Suprapubic skin (tissue), 4 donors: Measurements from ENCODE around the gene CAB39L. TPM values are rescaled to one million over a fixed set of nuclear protein-coding genes. Genes with fewer than 3 reads are reported as not detected.

Source experiments
- DNase-seq, 2 donors: peaks; one replicate each; pipeline ENCODE4 v3.0.0-alpha.2; 2019; ENCODE audit warnings: low spot score in 2 of 2
- H3K27ac ChIP-seq: fragments of 200-600 bp; sonication (generic); one replicate; pipeline ENCODE4 v1.5.1; 2019
- H3K27me3 ChIP-seq: fragments of 200-600 bp; sonication (generic); one replicate; pipeline ENCODE4 v1.5.1; 2019
- H3K36me3 ChIP-seq: fragments of 200-600 bp; sonication (generic); one replicate; pipeline ENCODE4 v1.5.1; 2019
- H3K4me1 ChIP-seq: fragments of 200-600 bp; sonication (generic); one replicate; pipeline ENCODE4 v1.5.1; 2019
- H3K4me3 ChIP-seq: fragments of 200-600 bp; sonication (generic); one replicate; pipeline ENCODE4 v1.5.1; 2019; ENCODE audit warnings: mild to moderate bottlenecking
- H3K9me3 ChIP-seq: fragments of 200-600 bp; sonication (generic); one replicate; pipeline ENCODE4 v1.5.1; 2019
- CTCF ChIP-seq, 2 donors: fragments of 200-600 bp in 1 of 2; fragments of 450-650 bp in 1 of 2; sonication (generic) in 1 of 2; IDR thresholded peaks; one replicate each; pipeline ENCODE4 v1.5.1; 2016 to 2019; ENCODE audit warnings: antibody characterized with exemption in 2 of 2, mild to moderate bottlenecking in 1 of 2, moderate library complexity in 1 of 2
- EP300 ChIP-seq: sonication (generic); formaldehyde crosslinking; IDR thresholded peaks from one replicate; pipeline ENCODE4 v1.6.1; 2017; ENCODE audit warnings: antibody characterized with exemption
- POLR2A ChIP-seq, 2 donors: fragments of 450-650 bp; IDR thresholded peaks; one replicate each; pipeline ENCODE4 v1.6.1; 2017; ENCODE audit warnings: antibody characterized with exemption in 2 of 2, mild to moderate bottlenecking in 2 of 2, moderate library complexity in 2 of 2
- POLR2AphosphoS5 ChIP-seq, 3 donors: sonication (generic); formaldehyde crosslinking; IDR thresholded peaks; one replicate each; pipeline ENCODE4 v1.6.1; 2017; ENCODE audit warnings: antibody characterized with exemption in 3 of 3
- WGBS: methylation state at CpG from one replicate; pipeline ENCODE4 v1.1.5; 2018; 5-methylcytosine and 5-hydroxymethylcytosine counted together
- total RNA-seq, 4 donors: library from RNA; depleted of rRNA; stranded (reverse); fragments of >200 nt; gene quantifications; one replicate each; pipeline ENCODE4 v1.1.0, GENCODE V29; 2016

The CAB39L gene
- total RNA-seq, 4 donors from 2014 or later, result 17.8 to 45.1 (median 28.6) TPM

DNA sequence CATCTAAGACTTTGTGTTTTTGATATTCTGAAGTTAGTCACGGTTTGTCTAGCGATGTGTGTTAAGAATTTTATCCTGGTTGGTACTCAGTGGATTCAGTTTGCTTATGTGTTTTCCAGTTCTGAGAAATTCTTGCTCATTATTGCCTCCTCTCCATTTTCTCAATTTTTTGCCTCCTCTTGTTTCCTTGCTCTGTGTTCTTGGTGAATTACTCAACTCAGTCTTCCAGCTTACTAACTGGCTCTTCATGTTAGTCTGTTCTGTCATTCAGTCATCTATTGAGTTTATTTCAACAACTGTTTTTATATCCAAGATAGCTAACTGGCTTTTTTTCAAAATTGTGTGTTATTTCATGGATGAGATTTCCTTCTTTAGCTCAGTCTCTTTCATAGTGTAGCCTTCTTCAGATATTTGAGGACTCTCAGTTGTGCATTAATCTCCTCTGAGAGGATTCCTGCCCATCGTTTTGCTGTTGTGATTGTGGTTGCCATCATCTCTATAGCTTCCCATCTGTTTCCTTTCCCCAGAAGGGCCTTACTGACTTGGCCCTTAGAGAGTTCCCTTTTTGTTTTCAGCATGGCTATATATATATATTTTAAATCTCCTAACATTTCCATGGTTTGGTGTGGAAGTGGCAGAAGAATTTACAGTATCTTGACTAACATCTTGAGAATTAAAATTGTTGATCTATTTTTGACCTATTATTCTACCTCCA is 6.4 kb upstream of the CAB39L start:
- H3K4me1 ChIP-seq, result peaks cover 29% of the 10 kb centered on the region
- H3K9me3 ChIP-seq, result no peaks in the 10 kb centered on the region
- H3K27ac ChIP-seq, result no peak overlapping the region
- TF ChIP-seq CTCF (IDR thresholded peaks at IDR 0.05) (no peak), POLR2A (IDR thresholded peaks at IDR 0.05) (no peak), EP300 (no peak), POLR2AphosphoS5 (IDR thresholded peaks at IDR 0.05) (no peak)
- H3K4me3 ChIP-seq, result no peak overlapping the region
- no peaks in the 10 kb centered on the region for H3K27me3 ChIP-seq
- no peaks in the 10 kb centered on the region for H3K36me3 ChIP-seq
- DNase-seq, result no peak
- 88% methylated on average over 3 of the region's 3 CpGs for WGBS

DNA sequence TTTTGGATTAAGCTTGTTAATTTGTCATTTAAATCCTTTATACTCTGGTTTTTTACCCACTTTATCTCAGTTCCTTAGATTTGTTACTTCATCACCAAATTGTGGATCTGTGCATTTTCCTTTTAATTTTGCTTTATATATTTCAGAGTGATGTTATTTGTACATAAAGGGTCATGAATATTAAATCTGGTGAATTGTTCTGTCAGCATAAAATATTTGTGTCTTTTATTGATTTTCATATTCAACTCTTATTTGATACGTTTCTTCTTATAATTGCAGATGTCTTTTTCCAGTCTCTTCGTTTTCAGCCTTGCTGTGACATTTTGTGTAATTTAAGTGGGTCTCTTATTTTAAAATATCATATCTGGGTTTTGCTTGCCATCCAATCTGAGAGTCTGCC is 4.9 kb upstream of the CAB39L start:
- H3K27me3 ChIP-seq, result no peaks in the 10 kb centered on the region
- peaks cover 30% of the 10 kb centered on the region for H3K4me1 ChIP-seq
- H3K36me3 ChIP-seq, result no peaks in the 10 kb centered on the region
- no peak overlapping the region for H3K4me3 ChIP-seq
- 100% methylated on average over 2 of the region's 2 CpGs for WGBS
- no peak for TF ChIP-seq POLR2A (IDR thresholded peaks at IDR 0.05)
- no peak overlapping the region for H3K27ac ChIP-seq
- no peak for DNase-seq
- no peaks in the 10 kb centered on the region for H3K9me3 ChIP-seq

DNA sequence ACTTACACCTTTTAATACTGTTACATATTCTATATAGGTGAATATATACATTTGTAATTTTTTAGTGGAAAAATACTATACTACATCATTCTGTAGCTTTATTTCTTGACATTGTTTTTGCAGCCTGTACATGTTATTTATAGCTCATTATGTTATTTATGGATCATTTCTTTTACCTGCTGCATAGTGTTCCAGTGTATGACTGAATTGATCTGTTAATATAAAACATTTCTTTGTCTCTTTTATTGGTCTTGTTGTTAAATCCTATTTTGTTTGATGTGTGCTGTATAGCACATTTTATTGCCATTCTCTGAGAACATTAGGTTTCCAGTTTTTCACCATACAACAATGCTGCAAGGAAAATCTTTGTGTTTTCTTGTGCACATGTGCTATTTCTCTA is 2.6 kb upstream of the CAB39L start:
- H3K36me3 ChIP-seq, result no peaks in the 10 kb centered on the region
- no peak overlapping the region for H3K27ac ChIP-seq
- no peaks in the 10 kb centered on the region for H3K9me3 ChIP-seq
- peaks cover 38% of the 10 kb centered on the region for H3K4me1 ChIP-seq
- H3K4me3 ChIP-seq, result no peak overlapping the region
- no peaks in the 10 kb centered on the region for H3K27me3 ChIP-seq
- DNase-seq, result no peak
- TF ChIP-seq EP300 (no peak), CTCF (IDR thresholded peaks at IDR 0.05) (no peak), POLR2AphosphoS5 (IDR thresholded peaks at IDR 0.05) (no peak), POLR2A (IDR thresholded peaks at IDR 0.05) (no peak)

DNA sequence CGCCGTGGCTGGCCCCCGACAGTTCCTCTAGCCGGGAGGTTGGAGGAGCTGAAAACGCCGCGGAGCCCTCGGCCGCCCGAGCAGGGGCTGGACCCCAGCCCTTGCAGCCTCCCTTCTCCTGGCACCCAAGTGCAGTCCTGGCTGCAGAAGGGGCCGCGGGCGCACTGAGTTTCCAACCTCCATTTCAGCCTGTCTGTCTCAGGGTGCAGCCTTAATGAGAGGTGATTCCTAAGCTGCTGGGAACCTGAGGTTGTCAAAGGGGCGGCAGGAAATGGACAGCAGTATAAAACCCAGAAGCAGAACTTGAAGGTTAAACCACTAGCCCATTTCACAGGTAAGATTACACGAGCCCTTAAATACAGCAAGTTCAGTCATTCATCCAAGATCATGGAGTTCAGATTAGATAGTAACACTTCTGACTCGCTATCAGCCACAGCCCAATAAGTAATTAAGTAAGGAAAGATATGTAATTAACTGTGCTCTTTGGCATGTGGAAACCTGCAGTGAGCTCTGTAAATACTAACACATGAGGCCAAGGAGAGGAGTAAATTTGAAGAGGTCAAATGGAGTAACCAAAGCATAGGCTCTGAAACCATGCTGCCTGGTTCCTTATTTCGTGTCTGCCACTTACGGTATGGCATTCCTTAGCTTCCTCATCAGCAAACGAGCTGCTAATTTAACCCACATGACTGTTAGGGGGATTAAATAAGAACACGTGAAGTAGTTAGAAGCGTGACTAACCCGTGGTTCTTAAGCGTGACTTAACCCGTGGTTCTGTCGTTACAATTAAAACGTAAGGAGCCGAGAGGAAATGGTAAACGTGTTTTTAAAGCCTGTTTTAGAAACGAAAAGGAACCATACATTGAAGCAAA is 896 bp upstream of the CAB39L start:
- peak overlapping the region; percentile 93 for H3K27ac ChIP-seq
- H3K27me3 ChIP-seq, result no peaks in the 10 kb centered on the region
- TF ChIP-seq POLR2AphosphoS5 (IDR thresholded peaks at IDR 0.05) (no peak), EP300 (no peak), CTCF (IDR thresholded peaks at IDR 0.05) (no peak), POLR2A (IDR thresholded peaks at IDR 0.05) (peak in 1 of 2 donors; percentile 45)
- H3K4me1 ChIP-seq, result peaks cover 38% of the 10 kb centered on the region
- H3K4me3 ChIP-seq, result peak overlapping the region; percentile 70
- no peak for DNase-seq
- H3K9me3 ChIP-seq, result no peaks in the 10 kb centered on the region
- under 1% methylated on average over 19 of the region's 29 CpGs for WGBS
- H3K36me3 ChIP-seq, result no peaks in the 10 kb centered on the region

DNA sequence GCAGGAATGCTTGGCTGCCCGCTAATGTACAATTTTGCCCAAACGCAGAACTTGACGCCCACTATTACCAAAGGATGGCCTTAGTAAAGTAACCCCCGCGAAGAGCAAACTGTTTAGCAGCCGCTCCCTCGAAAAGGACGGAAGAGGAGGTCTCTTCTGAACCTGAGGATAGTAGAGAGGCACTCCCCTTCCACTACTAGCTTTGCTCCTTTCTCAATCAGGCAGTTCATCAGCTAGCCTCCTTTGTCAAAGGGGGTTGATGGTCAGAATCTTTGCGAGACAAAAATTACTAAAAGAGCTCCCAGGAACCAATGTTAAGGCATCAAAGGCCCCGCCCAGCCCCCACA is 534 bp downstream of the CAB39L start:
- H3K27ac ChIP-seq, result peak overlapping the region; percentile 93
- H3K9me3 ChIP-seq, result no peaks in the 10 kb centered on the region
- TF ChIP-seq EP300, result no peak
- TF ChIP-seq POLR2A (IDR thresholded peaks at IDR 0.05), result no peak
- no peak for TF ChIP-seq POLR2AphosphoS5 (IDR thresholded peaks at IDR 0.05)
- no peak for TF ChIP-seq CTCF (IDR thresholded peaks at IDR 0.05)
- H3K4me3 ChIP-seq, result peak overlapping the region; percentile 70
- no peaks in the 10 kb centered on the region for H3K36me3 ChIP-seq
- H3K27me3 ChIP-seq, result no peaks in the 10 kb centered on the region
- WGBS, result 7% methylated on average over 10 of the region's 10 CpGs
- H3K4me1 ChIP-seq, result peaks cover 37% of the 10 kb centered on the region
- no peak for DNase-seq
